SK-N-SH (cell line): ENCODE measurements around the gene SHF. TPM values are rescaled to one million over a fixed set of nuclear protein-coding genes. Genes with fewer than 3 reads are reported as not detected.

Experiments used
- CTCF ChIA-PET: fragments of 300-600, 350-600 bp; formaldehyde crosslinking; extraction: SDS; loops from one replicate; lab custom pipeline; 2021; lab: Yijun Ruan, JAX
- POLR2A ChIA-PET: fragments of 350-600 bp; sonication (Branson Sonifier 250); formaldehyde crosslinking; extraction: SDS; loops from one replicate; lab custom pipeline; 2020; ENCODE audit warnings: antibody characterized with exemption, inconsistent platforms; lab: Yijun Ruan, JAX
- DNase-seq: peaks from one replicate; pipeline ENCODE4 v3.0.0; 2012
- H2AFZ ChIP-seq: fragments of 200-600 bp; sonication (generic); 2 replicates; pipeline ENCODE4 v1.8.1; 2016; ENCODE audit warnings: antibody characterized with exemption, mild to moderate bottlenecking, low read depth
- H3F3A ChIP-seq: fragments of 200-600 bp; sonication (generic); replicated peaks from 2 replicates; pipeline ENCODE3; 2016; ENCODE audit warnings: antibody characterized with exemption, mild to moderate bottlenecking; ENCODE audit not compliant: insufficient read depth
- H3K27ac ChIP-seq, 2 experiments: fragments of 200-500 bp in 1 of 2; fragments of 200-600 bp in 1 of 2; sonication (Bioruptor generic) in 1 of 2; sonication (generic), shearing (Covaris generic) in 1 of 2; 2 replicates each; pipeline versions ENCODE4 v1.5.1 to v1.6.1; 2014 to 2016; ENCODE audit warnings: low read depth in 2 of 2, inconsistent platforms in 1 of 2, low read length in 1 of 2, mild to moderate bottlenecking in 1 of 2, mixed read lengths in 1 of 2
- H3K27me3 ChIP-seq: fragments of 200-600 bp; sonication (generic), shearing (Covaris generic); 2 replicates; pipeline ENCODE4 v1.6.1; 2016; ENCODE audit warnings: mixed run types; ENCODE audit not compliant: insufficient read depth
- H3K36me3 ChIP-seq, 2 experiments: fragments of 200-500 bp in 1 of 2; fragments of 200-600 bp in 1 of 2; sonication (Bioruptor generic) in 1 of 2; sonication (generic) in 1 of 2; replicated peaks in 1 of 2; 2 replicates each; pipeline versions ENCODE3 to v1.5.1; 2014 to 2016; ENCODE audit warnings: low read length in 1 of 2, mild to moderate bottlenecking in 1 of 2; ENCODE audit not compliant: insufficient read depth in 2 of 2, control insufficient read depth in 1 of 2
- H3K4me1 ChIP-seq, 2 experiments: fragments of 200-500 bp in 1 of 2; fragments of 200-600 bp in 1 of 2; sonication (Bioruptor generic) in 1 of 2; sonication (generic), shearing (Covaris generic) in 1 of 2; 2 replicates each; pipeline versions ENCODE4 v1.5.1 to v1.6.1; 2014 to 2016; ENCODE audit warnings: low read depth in 1 of 2, low read length in 1 of 2, mixed run types in 1 of 2; ENCODE audit not compliant: insufficient read depth in 2 of 2, control insufficient read depth in 1 of 2
- H3K4me2 ChIP-seq: fragments of 200-600 bp; sonication (generic), shearing (Covaris generic); 2 replicates; pipeline ENCODE4 v1.6.1; 2017; ENCODE audit warnings: mixed run types
- H3K4me3 ChIP-seq, 2 experiments: fragments of 200-500 bp in 1 of 2; fragments of 200-600 bp in 1 of 2; sonication (Bioruptor generic) in 1 of 2; sonication (generic), shearing (Covaris generic) in 1 of 2; 2 replicates each; pipeline versions ENCODE4 v1.5.1 to v1.8.1; 2014 to 2016; ENCODE audit warnings: low read depth in 2 of 2, inconsistent platforms in 1 of 2, low read length in 1 of 2, mild to moderate bottlenecking in 1 of 2, mixed read lengths in 1 of 2, moderate library complexity in 1 of 2
- H3K79me2 ChIP-seq: fragments of 200-600 bp; sonication (generic); 2 replicates; pipeline ENCODE4 v1.8.1; 2017; ENCODE audit warnings: mild to moderate bottlenecking; ENCODE audit not compliant: insufficient read depth
- H3K9ac ChIP-seq: fragments of 200-600 bp; sonication (generic); 2 replicates; pipeline ENCODE4 v1.6.1; 2017; ENCODE audit warnings: mixed run types
- H3K9me2 ChIP-seq: fragments of 200-600 bp; sonication (generic); 2 replicates; pipeline ENCODE4 v1.6.1; 2017; ENCODE audit warnings: mixed run types
- H3K9me3 ChIP-seq: fragments of 200-600 bp; sonication (generic); 2 replicates; pipeline ENCODE4 v1.6.1; 2017; ENCODE audit warnings: mixed run types, mild to moderate bottlenecking, moderate library complexity
- H4K20me1 ChIP-seq: fragments of 200-600 bp; sonication (generic); 2 replicates; pipeline ENCODE4 v1.6.1; 2017; ENCODE audit warnings: mild to moderate bottlenecking, mixed run types; ENCODE audit not compliant: insufficient read depth
- EZH2phosphoT487 ChIP-seq: fragments of 200-600 bp; sonication (generic); IDR thresholded peaks from 2 replicates; pipeline ENCODE4 v1.6.1; 2017; ENCODE audit warnings: low read depth, mixed run types, mild to moderate bottlenecking, antibody characterized with exemption, moderate library complexity, borderline replicate concordance
- GABPA ChIP-seq: IDR thresholded peaks from 2 replicates; pipeline ENCODE4 v1.4.0; 2012; ENCODE audit warnings: low read depth, mild to moderate bottlenecking
- MEF2A ChIP-seq: IDR thresholded peaks from 2 replicates; pipeline ENCODE4 v1.4.0; 2012; ENCODE audit warnings: low read depth, borderline replicate concordance
- NRF1 ChIP-seq: IDR thresholded peaks from 2 replicates; pipeline ENCODE4 v1.6.1; 2012; ENCODE audit warnings: low read depth, mild to moderate bottlenecking, low read length
- PBX3 ChIP-seq: IDR thresholded peaks from 2 replicates; pipeline ENCODE4; 2012
- RAD21 ChIP-seq: IDR thresholded peaks from 2 replicates; pipeline ENCODE4 v1.6.1; 2012; ENCODE audit warnings: mild to moderate bottlenecking, low read length
- SIN3A ChIP-seq: IDR thresholded peaks from 2 replicates; pipeline ENCODE4 v1.6.1; 2012; ENCODE audit warnings: low read depth, mild to moderate bottlenecking, low read length, moderate library complexity, borderline replicate concordance
- SMC3 ChIP-seq: IDR thresholded peaks from 2 replicates; pipeline ENCODE4 v1.6.1; 2012; ENCODE audit warnings: low read depth, low read length, improper control_type of control experiment
- WGBS: methylation state at CpG from one replicate; pipeline ENCODE4 v1.1.6; 2017; ENCODE audit warnings: low lambda C conversion rate; 5-methylcytosine and 5-hydroxymethylcytosine counted together
- polyA plus RNA-seq, 3 experiments: library from polyadenylated mRNA; depleted of rRNA; stranded (reverse); fragments of >200 nt; gene quantifications; 2 replicates each; pipeline ENCODE4 v1.2.3, GENCODE V29; 2012
- TF ChIP-seq, protein P1 (sequence below): IDR thresholded peaks from 2 replicates; pipeline ENCODE4 v1.4.0; 2012; ENCODE audit warnings: low read depth
- TF ChIP-seq, protein P2 (sequence below): fragments of 150-350 bp; IDR thresholded peaks from 2 replicates; pipeline ENCODE4 v1.6.1; 2017; ENCODE audit warnings: antibody characterized with exemption, low read length, low read depth, borderline replicate concordance
- TF ChIP-seq, protein P3 (sequence below): fragments of 150-350 bp; IDR thresholded peaks from 2 replicates; pipeline ENCODE4 v1.6.1; 2016; ENCODE audit warnings: mild to moderate bottlenecking, low read depth, low read length
- TF ChIP-seq, protein P4 (sequence below): IDR thresholded peaks from 2 replicates; pipeline ENCODE4 v1.6.1; 2012; ENCODE audit warnings: mild to moderate bottlenecking, low read depth, low read length, moderate library complexity
- TF ChIP-seq, protein P5 (sequence below): IDR thresholded peaks from 2 replicates; pipeline ENCODE4 v1.4.0; 2012; ENCODE audit warnings: low read depth, borderline replicate concordance

The SHF gene
- polyA plus RNA-seq, 1 of the 3 experiments (the other 2 are of a cell fraction) = 5.5 TPM

- Histone ChIP-seq H3K9me2 (no peaks in the 10 kb centered on the region), H3K27ac (no peak overlapping the region), H4K20me1 (no peaks in the 10 kb centered on the region), H3K4me1 (peaks cover 0 to 4% of the 10 kb centered on the region in 2 experiments; a peak in 1 of 4 replicates), H2AFZ (no peak overlapping the region), H3K9me3 (no peaks in the 10 kb centered on the region), H3K4me2 (no peak overlapping the region), H3K79me2 (no peaks in the 10 kb centered on the region), H3F3A (peaks cover 27% of the 10 kb centered on the region), H3K36me3 (no peaks in the 10 kb centered on the region), H3K27me3 (no peaks in the 10 kb centered on the region), H3K9ac (no peak overlapping the region), H3K4me3 (no peak overlapping the region)
- ChIA-PET CTCF (interaction anchor here (0.6 to 10.1 kb wide), 11 partner anchors 11 to 411 kb away, joined by 3 to 226 read pairs (median 8); no protein-coding TSS in a partner anchor), POLR2A (interaction anchor here (1.2 to 1.7 kb wide), 2 partner anchors 15 to 39 kb away, joined by 3 to 8 read pairs; partner anchors contain the start of gene SHF)
- DNase-seq = no peak
- no peak for TF ChIP-seq RAD21
- TF ChIP-seq SMC3 = no peak
- TF ChIP-seq GABPA = no peak
- TF ChIP-seq EZH2phosphoT487 = no peak
- TF ChIP-seq NRF1 = no peak
- no peak for TF ChIP-seq MEF2A
- TF ChIP-seq, protein P1, sequence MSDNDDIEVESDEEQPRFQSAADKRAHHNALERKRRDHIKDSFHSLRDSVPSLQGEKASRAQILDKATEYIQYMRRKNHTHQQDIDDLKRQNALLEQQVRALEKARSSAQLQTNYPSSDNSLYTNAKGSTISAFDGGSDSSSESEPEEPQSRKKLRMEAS = no peak
- TF ChIP-seq, protein P2, sequence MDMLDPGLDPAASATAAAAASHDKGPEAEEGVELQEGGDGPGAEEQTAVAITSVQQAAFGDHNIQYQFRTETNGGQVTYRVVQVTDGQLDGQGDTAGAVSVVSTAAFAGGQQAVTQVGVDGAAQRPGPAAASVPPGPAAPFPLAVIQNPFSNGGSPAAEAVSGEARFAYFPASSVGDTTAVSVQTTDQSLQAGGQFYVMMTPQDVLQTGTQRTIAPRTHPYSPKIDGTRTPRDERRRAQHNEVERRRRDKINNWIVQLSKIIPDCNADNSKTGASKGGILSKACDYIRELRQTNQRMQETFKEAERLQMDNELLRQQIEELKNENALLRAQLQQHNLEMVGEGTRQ = no peak
- TF ChIP-seq, protein P3, sequence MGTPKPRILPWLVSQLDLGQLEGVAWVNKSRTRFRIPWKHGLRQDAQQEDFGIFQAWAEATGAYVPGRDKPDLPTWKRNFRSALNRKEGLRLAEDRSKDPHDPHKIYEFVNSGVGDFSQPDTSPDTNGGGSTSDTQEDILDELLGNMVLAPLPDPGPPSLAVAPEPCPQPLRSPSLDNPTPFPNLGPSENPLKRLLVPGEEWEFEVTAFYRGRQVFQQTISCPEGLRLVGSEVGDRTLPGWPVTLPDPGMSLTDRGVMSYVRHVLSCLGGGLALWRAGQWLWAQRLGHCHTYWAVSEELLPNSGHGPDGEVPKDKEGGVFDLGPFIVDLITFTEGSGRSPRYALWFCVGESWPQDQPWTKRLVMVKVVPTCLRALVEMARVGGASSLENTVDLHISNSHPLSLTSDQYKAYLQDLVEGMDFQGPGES = no peak
- TF ChIP-seq, protein P4, sequence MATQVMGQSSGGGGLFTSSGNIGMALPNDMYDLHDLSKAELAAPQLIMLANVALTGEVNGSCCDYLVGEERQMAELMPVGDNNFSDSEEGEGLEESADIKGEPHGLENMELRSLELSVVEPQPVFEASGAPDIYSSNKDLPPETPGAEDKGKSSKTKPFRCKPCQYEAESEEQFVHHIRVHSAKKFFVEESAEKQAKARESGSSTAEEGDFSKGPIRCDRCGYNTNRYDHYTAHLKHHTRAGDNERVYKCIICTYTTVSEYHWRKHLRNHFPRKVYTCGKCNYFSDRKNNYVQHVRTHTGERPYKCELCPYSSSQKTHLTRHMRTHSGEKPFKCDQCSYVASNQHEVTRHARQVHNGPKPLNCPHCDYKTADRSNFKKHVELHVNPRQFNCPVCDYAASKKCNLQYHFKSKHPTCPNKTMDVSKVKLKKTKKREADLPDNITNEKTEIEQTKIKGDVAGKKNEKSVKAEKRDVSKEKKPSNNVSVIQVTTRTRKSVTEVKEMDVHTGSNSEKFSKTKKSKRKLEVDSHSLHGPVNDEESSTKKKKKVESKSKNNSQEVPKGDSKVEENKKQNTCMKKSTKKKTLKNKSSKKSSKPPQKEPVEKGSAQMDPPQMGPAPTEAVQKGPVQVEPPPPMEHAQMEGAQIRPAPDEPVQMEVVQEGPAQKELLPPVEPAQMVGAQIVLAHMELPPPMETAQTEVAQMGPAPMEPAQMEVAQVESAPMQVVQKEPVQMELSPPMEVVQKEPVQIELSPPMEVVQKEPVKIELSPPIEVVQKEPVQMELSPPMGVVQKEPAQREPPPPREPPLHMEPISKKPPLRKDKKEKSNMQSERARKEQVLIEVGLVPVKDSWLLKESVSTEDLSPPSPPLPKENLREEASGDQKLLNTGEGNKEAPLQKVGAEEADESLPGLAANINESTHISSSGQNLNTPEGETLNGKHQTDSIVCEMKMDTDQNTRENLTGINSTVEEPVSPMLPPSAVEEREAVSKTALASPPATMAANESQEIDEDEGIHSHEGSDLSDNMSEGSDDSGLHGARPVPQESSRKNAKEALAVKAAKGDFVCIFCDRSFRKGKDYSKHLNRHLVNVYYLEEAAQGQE = no peak
- TF ChIP-seq PBX3 = no peak
- TF ChIP-seq, protein P5, sequence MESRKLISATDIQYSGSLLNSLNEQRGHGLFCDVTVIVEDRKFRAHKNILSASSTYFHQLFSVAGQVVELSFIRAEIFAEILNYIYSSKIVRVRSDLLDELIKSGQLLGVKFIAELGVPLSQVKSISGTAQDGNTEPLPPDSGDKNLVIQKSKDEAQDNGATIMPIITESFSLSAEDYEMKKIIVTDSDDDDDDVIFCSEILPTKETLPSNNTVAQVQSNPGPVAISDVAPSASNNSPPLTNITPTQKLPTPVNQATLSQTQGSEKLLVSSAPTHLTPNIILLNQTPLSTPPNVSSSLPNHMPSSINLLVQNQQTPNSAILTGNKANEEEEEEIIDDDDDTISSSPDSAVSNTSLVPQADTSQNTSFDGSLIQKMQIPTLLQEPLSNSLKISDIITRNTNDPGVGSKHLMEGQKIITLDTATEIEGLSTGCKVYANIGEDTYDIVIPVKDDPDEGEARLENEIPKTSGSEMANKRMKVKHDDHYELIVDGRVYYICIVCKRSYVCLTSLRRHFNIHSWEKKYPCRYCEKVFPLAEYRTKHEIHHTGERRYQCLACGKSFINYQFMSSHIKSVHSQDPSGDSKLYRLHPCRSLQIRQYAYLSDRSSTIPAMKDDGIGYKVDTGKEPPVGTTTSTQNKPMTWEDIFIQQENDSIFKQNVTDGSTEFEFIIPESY = no peak
- TF ChIP-seq SIN3A = no peak
- 81% methylated on average over 4 of the region's 4 CpGs for WGBS
These were observed 15.4 kb upstream of the SHF start for GRCh38 chr15:45203182-45203581.
